GM18867 (cell line): ENCODE measurements around the gene ITGAD.
A peak's percentile ranks its signal among the peaks of the same experiment; 100 is the strongest.

Experiments
- ATAC-seq: cut with Tn5 transposase; IDR thresholded peaks from one replicate; pipeline ENCODE4 v1.9.1; 2021; ENCODE audit warnings: mild to moderate bottlenecking, moderate library complexity; ENCODE audit not compliant: unreplicated experiment

Gene ITGAD

DNA sequence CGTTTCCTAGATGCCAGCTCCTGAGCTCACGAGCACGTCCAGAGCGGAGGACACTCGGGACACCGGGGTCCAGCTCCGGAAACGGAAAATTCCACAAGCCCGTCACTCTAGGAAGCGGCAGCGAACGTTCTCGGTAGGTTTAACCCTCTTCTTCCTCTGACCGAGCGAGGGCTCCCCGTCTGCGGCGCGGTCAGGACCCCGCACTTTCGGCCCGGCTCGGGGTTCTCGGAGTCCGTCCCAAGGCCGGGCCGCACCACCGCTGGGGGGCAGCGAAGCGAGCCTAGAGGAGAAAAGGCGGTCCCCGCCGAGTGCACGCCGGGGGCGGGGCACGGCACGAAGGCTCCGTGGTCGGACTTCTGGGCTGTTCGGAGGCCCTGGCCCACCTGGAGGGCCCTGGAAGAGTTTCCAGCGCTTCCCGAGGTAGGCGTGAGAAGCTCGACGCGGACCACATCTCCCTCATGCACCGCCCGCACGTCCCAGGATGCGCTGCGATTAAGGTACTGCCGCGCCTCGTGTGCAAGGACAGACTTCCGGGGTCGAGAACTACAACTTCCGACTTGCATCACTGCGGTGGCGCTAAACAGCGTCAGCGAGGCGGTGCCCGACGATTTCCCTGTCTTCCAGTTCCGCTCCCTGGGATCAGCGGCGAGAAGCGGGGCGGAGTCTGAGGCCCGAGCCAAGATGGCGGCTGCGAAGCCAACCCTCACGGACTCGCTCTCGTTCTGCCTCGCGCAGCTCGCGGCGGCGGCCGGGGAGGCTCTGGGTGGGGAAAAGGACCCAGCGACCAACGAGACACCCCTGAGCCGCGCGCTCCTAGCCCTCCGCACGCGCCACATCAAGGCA lies 65.9 kb downstream of the ITGAD start, which contains the start of gene ARMC5:
Gene ARMC5 (plus strand): TSS at position 658 of the 843 bp plus-strand sequence. CDS start 24 bp downstream, at position 682.
- ATAC-seq = peak; percentile 69

DNA sequence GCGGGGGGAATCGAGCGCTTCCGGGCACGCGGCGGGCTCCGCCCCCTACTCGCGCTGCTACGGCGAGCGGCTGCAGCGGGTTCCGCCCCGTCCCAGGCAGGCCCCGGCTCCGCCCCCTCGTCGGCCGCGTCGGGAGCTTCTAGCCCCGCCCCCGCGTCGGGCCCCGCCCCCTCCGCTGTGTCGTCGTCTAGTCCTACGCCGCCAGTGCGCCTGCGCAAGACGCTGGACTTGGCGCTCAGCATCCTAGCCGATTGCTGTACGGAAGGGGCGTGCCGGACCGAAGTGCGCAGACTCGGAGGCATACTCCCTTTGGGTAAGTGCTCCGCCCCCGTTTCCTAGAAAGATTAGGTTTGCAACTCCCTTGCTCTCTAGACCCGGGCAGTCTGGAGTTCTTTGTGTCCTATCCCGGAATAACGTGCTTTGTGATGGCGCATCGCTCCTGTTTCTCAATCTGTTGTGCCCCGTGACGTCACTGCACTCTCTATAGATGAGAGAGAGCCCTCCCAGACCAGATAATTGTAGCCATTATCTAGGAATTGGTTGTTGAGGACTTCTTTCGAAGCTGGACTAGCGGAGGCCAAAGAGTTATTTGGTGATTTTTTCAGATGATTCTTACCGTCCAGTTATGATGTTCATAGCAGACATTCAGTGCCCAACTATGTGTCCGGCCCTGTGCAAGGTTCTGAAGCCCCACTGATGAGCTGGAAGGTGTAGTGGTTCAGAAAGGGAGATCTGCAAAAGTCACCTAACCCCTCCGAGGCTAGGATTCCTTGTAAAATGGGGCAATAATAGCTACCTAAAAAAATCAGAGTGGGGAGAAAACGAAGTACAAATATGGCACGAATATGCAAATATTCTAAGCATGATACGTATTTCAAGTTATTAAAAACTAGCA lies 66.8 kb downstream of the ITGAD start:
- peak; percentile 70 for ATAC-seq

DNA sequence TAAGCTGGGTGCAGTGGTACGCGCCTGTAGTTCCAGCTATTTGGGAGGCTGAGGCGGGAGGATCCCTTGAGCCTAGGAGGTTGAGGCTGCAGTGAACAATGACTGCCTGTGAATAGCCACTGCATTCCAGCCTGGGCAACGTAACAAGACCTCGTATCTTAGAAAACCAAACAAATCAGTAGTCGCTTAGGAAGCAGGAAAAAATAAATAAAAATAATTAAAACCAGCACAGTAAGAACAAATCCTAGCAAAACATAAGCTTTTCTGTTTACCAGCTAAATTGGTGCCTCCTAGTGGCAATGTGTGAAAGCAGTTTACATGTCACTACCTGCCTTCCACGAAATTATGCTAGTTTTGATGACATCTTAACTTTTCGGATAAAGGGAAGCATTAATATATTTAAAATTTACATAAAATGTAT lies 67.5 kb downstream of the ITGAD start:
- no peak for ATAC-seq

DNA sequence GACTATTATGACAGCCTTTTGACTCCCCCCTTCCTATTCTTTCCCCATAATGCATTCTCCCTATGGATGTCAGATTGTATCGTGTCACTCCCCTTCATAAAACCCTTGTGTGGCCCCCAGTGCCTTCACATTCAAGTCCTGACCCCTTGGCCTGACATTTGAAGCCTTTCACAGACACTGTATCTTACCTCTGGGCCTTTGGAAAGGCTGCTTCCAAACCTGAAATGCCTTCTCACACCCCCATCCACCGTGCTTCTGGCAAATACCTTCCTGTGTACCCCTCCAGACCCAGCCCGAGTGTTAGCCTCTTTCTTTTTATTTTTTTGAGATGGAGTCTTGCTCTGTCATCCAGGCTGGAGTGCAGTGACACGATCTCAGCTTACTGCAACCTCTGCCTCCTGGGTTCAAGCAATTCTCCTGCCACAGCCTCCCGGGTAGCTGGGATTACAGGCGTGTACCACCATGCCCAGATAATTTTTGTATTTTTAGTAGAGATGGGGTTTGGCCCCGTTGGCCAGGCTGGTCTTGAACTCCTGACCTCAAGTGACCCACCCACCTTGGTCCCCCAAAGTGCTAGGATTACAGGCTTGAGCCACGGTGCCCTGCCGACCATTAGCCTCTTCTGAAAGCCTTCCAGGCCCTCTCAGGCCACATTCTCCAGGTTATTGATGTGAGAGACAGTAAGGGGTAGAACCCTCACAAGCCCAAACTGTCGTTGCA lies 68.2 kb downstream of the ITGAD start:
- no peak for ATAC-seq

DNA sequence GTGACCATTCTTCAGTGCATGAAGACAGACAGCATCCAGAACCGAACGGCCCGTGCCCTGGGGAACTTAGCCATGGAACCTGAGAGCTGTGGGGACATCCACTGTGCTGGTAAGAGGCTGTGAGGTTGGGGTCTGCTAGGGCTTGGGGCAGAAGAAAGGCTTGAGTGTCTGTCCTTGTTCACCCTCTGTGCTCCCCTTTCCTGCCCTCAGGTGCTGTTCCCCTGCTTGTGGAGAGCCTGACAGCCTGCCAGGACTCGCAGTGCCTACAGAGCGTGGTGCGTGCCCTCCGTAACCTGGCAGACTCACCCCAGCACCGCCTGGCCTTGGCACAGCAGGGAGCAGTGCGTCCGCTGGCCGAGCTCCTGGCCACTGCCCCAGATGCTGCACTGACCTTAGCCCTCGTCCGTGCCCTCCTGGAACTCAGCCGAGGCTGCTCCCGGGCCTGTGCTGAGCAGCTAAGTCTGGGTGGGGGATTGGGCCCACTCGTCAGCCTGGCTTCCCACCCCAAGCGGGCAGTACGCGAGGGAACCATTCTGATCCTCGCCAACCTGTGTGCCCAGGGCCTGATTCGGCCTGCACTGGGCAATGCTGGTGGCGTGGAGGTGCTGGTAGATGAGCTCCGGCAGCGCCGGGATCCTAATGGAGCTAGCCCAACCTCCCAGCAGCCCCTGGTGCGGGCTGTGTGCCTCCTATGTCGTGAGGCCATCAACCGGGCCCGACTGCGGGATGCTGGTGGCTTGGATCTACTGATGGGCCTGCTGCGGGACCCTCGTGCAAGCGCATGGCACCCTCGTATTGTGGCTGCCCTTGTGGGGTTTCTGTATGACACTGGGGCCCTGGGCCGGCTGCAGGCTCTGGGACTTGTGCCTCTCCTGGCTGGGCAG lies 69.0 kb downstream of the ITGAD start:
- no peak for ATAC-seq

GRCh38 chr16:31464348-31464769 lies 71.2 kb downstream of the ITGAD start:
- no peak for ATAC-seq

GRCh38 chr16:31464781-31465260 lies 71.7 kb downstream of the ITGAD start:
- ATAC-seq = no peak

DNA sequence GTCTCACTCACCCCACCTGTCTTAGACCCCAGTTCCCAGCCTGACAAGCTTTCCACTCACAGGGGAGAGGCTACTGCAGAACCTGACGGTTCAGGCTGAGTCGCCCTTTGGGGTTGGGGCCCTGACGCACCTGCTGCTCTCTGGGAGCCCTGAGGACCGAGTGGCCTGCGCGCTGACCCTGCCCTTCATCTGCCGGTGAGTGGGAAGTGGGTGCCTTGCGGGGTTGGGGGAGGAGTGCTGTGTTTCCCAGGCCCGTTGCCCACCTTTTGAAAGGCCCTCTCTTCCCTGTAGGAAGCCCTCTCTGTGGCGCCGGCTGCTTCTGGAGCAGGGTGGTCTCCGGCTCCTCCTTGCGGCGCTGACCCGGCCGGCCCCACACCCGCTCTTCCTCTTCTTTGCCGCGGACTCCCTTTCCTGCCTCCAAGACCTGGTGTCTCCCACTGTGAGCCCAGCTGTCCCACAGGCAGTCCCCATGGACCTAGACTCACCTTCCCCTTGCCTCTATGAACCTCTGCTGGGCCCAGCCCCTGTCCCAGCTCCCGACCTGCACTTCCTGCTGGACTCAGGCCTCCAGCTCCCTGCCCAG lies 72.7 kb downstream of the ITGAD start:
- no peak for ATAC-seq

- ATAC-seq = no peak
Observed at GRCh38 chr16:31466381-31466841, 73.3 kb downstream of the ITGAD start.

GRCh38 chr16:31467151-31467773 lies 74.1 kb downstream of the ITGAD start:
- no peak for ATAC-seq

DNA sequence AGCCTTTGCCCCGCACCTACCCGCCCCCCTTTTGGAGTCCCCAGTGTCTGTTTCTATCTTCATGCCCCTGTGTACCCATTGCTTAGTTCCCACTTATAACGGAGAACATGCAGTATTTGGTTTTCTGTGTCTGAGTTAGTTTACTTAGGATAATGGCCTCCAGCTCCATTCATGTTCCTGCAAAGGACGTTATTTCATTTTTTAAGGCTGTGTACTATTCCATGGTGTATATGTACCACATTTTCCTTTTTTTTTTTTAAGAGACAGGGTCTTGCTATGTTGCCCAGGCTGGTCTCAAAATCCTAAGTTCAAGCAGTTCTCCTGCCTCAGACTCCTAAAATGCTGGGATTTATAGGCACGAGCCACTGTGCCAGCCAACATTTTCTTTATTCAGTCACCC lies 74.7 kb downstream of the ITGAD start:
- ATAC-seq = no peak

DNA sequence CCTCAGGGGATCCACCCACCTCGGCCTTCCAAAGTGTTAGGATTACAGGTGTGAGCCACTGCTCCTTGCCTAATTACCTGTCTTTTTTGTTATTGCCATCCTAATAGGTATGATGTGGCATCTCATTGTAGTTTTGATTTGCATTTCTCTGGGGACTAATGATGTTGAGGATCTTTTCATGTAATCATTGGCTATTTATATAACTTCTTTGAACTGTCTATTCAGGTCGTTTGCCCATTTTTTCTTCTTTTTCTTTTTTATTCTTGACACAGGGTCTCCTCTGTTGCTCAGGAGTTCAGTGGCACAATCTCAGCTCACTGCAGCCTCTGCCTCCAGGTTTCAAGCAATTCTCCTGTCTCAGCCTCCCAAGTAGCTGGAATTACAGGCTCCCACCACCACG lies 77.5 kb downstream of the ITGAD start:
- no peak for ATAC-seq

- ATAC-seq = no peak
Observed at GRCh38 chr16:31471241-31471874, 78.2 kb downstream of the ITGAD start.

- ATAC-seq = no peak
Observed at GRCh38 chr16:31471875-31472708, 79.0 kb downstream of the ITGAD start, which contains the start of gene TGFB1I1. TSS of gene TGFB1I1 (plus strand) at chr16:31472152. CDS start at chr16:31472189, 37 bp downstream.

- ATAC-seq = no peak
Observed at GRCh38 chr16:31472709-31473203, 79.6 kb downstream of the ITGAD start.

- ATAC-seq = no peak
Observed at GRCh38 chr16:31473264-31473984, 80.3 kb downstream of the ITGAD start.
